H1 (cell line): ENCODE measurements around the gene SUGP2. TPM values are rescaled to one million over a fixed set of nuclear protein-coding genes. Genes with fewer than 3 reads are reported as not detected.

Experiments used
- CREB1 ChIP-seq: IDR thresholded peaks from 2 replicates; pipeline ENCODE4 v1.6.1; 2012; ENCODE audit warnings: inconsistent platforms
- JUN ChIP-seq: IDR thresholded peaks from 2 replicates; pipeline ENCODE4 v1.6.1; 2011; ENCODE audit warnings: low read depth, mild to moderate bottlenecking, improper control_type of control experiment, low read length
- NANOG ChIP-seq: IDR thresholded peaks from 2 replicates; pipeline ENCODE4 v1.6.1; 2011; ENCODE audit warnings: low read length, low read depth, mild to moderate bottlenecking, inconsistent platforms; ENCODE audit not compliant: insufficient read depth, poor library complexity, severe bottlenecking
- SRF ChIP-seq: IDR thresholded peaks from 2 replicates; pipeline ENCODE4 v1.6.1; 2011; ENCODE audit warnings: mild to moderate bottlenecking, low read depth, low read length, moderate library complexity
- polyA plus RNA-seq, 7 experiments: library from polyadenylated mRNA; depleted of rRNA in 3 of 7; stranded (reverse) in 5 of 7; unstranded in 2 of 7; fragments of >200 nt in 5 of 7; fragments of 200-250 nt in 2 of 7; gene quantifications; 1 replicate in 5 of 7; 2 replicates in 1 of 7; 4 replicates in 1 of 7; pipeline versions ENCODE4 v1.2.1 to v1.2.3, GENCODE V29; 2011 to 2013; ENCODE audit warnings: missing spikeins in 2 of 7, mixed read lengths in 2 of 7
- total RNA-seq: library from RNA; stranded (reverse); fragmentation: NEBNext Ultra II Directional; extraction: Animal tissue kit (Norgen Biotek cat#: 25700); gene quantifications from 2 replicates; pipeline ENCODE4 v1.2.1, GENCODE V29; 2021
- TF ChIP-seq, protein P1 (sequence below), 3 experiments: IDR thresholded peaks; 1 replicate in 2 of 3; 2 replicates in 1 of 3; pipeline versions ENCODE4 v1.5.1 to v1.6.1; 2011; ENCODE audit warnings: low read length in 3 of 3, mild to moderate bottlenecking in 3 of 3, inconsistent platforms in 2 of 3, low read depth in 1 of 3, moderate library complexity in 1 of 3; ENCODE audit not compliant: insufficient read depth in 1 of 3; ENCODE audit errors: control extremely low read depth in 1 of 3

The SUGP2 gene
- total and polyA plus RNA-seq, 2 of the 8 experiments (the other 6 are each of a cell fraction or from before 2014, with no cell fraction given), result 57.7 to 114 TPM

DNA sequence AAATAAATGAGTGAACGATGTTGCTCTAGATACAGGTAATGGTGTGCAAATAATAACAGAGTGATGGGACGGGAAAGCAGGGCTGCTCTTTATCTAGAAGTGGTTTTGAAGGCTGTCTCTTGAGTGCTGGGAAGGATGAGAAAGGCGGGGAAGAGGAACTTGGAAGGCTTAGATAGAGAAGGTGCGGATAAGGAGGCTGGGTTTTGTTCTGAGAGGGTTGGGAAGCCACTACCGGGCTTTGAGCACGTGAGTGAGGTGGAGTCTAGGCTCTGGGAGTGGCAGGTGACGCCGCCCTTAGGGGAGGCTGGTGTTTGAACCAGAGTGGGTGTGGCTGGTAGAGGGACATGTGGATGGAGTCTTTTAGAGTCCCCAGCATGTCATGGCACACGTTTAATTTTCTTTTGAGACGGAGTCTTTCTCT, 897 bp upstream of the SUGP2 start (continued):
- TF ChIP-seq, protein P1, sequence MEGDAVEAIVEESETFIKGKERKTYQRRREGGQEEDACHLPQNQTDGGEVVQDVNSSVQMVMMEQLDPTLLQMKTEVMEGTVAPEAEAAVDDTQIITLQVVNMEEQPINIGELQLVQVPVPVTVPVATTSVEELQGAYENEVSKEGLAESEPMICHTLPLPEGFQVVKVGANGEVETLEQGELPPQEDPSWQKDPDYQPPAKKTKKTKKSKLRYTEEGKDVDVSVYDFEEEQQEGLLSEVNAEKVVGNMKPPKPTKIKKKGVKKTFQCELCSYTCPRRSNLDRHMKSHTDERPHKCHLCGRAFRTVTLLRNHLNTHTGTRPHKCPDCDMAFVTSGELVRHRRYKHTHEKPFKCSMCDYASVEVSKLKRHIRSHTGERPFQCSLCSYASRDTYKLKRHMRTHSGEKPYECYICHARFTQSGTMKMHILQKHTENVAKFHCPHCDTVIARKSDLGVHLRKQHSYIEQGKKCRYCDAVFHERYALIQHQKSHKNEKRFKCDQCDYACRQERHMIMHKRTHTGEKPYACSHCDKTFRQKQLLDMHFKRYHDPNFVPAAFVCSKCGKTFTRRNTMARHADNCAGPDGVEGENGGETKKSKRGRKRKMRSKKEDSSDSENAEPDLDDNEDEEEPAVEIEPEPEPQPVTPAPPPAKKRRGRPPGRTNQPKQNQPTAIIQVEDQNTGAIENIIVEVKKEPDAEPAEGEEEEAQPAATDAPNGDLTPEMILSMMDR (IDR thresholded peaks at IDR 0.05; ENCODE audit: control extremely low read depth in 1 of 3, insufficient read depth in 1 of 3, low read depth in 1 of 3, low read length in 3 of 3), result no peak
- TF ChIP-seq NANOG (no peak), CREB1 (peak; percentile 48), SRF (no peak), JUN (no peak)
